Peyer's patch (tissue), 4 donors: ENCODE data around the gene ASCL2. TPM values are rescaled to one million over a fixed set of nuclear protein-coding genes. Genes with fewer than 3 reads are reported as not detected.

Source experiments
- DNase-seq, 3 donors: peaks; one replicate each; pipeline ENCODE4 v3.0.0-alpha.2; 2017 to 2019
- H3K27ac ChIP-seq, 4 donors: fragments of 200-600 bp; sonication (generic); one replicate each; pipeline ENCODE4 v1.5.1; 2016 to 2019
- H3K27me3 ChIP-seq, 2 donors: fragments of 200-600 bp; sonication (generic); one replicate each; pipeline ENCODE4 v1.5.1; 2019
- H3K36me3 ChIP-seq, 3 donors: fragments of 200-600 bp; sonication (generic); one replicate each; pipeline ENCODE4 v1.5.1; 2016 to 2019
- H3K4me1 ChIP-seq, 4 donors: fragments of 200-600 bp; sonication (generic); one replicate each; pipeline ENCODE4 v1.5.1; 2016 to 2019
- H3K4me3 ChIP-seq, 4 donors: fragments of 200-600 bp; sonication (generic); 1 replicate in 3 of 4; 2 replicates in 1 of 4; pipeline ENCODE4 v1.5.1; 2016 to 2019; ENCODE audit warnings: mild to moderate bottlenecking in 1 of 4
- H3K9me3 ChIP-seq, 4 donors: fragments of 200-600 bp; sonication (generic); one replicate each; pipeline ENCODE4 v1.5.1; 2016 to 2019; ENCODE audit warnings: mild to moderate bottlenecking in 1 of 4
- POLR2A ChIP-seq, 2 donors: fragments of 450-650 bp; IDR thresholded peaks; one replicate each; pipeline ENCODE4 v1.5.1; 2017; ENCODE audit warnings: antibody characterized with exemption in 2 of 2, mild to moderate bottlenecking in 2 of 2, moderate library complexity in 2 of 2
- total RNA-seq, 4 donors: library from RNA; depleted of rRNA; stranded (reverse); fragments of >200 nt; gene quantifications; one replicate each; pipeline ENCODE4 v1.1.0, GENCODE V29; 2016
- TF ChIP-seq, protein P1 (sequence below), 6 experiments: fragments of 450-650 bp in 4 of 6; fragments of 200-600 bp in 2 of 6; sonication (generic) in 1 of 6; IDR thresholded peaks; one replicate each; pipeline ENCODE4 v1.5.1; 2017 to 2019; ENCODE audit warnings: antibody characterized with exemption in 6 of 6, mild to moderate bottlenecking in 3 of 6, moderate library complexity in 1 of 6

ASCL2 gene
- total RNA-seq, 4 donors from 2014 or later: 7.5 to 11.9 (median 8.4) TPM

DNA sequence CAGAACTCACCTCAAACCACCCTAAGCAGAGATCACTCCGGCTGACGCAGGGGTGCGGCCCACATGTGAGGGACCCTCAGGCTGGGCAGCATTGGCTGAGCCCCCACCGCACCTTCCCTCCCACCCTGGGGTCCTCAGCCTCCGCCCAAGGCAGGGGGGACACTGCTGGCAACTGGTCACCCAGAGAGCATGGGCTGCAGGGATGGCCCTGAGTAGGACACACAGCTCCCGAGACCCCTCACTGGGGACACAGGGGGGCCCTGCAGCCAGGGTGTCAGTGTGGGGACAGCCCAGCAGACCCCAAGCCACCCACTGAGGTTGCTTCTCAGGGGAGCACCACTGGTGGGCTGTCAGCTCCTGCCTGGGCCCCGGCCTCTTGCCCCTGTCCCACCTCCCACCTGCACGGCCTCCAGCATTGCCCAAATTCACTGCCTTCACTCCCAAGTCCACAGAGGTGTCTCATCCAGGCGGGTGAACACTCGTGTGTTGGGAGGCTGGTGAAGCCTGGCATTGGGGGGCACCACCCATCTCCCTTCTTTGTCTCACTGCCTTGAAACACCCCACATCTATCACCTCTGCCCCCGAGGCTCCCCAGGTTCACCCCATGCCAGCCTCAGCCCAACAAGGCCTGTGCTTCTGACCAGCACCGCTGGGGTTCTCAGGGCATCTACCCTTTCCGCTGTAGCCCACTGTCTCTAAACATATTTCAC is 26.7 kb upstream of the ASCL2 start:
- DNase-seq: no peak
- peaks cover 0 to 13% (median 6%) of the 10 kb centered on the region in 4 donors for H3K4me1 ChIP-seq
- TF ChIP-seq POLR2A (IDR thresholded peaks at IDR 0.05): no peak
- no peaks in the 10 kb centered on the region for H3K9me3 ChIP-seq
- H3K27me3 ChIP-seq: no peaks in the 10 kb centered on the region
- no peaks in the 10 kb centered on the region for H3K36me3 ChIP-seq
- no peak overlapping the region for H3K27ac ChIP-seq
- no peak overlapping the region for H3K4me3 ChIP-seq

DNA sequence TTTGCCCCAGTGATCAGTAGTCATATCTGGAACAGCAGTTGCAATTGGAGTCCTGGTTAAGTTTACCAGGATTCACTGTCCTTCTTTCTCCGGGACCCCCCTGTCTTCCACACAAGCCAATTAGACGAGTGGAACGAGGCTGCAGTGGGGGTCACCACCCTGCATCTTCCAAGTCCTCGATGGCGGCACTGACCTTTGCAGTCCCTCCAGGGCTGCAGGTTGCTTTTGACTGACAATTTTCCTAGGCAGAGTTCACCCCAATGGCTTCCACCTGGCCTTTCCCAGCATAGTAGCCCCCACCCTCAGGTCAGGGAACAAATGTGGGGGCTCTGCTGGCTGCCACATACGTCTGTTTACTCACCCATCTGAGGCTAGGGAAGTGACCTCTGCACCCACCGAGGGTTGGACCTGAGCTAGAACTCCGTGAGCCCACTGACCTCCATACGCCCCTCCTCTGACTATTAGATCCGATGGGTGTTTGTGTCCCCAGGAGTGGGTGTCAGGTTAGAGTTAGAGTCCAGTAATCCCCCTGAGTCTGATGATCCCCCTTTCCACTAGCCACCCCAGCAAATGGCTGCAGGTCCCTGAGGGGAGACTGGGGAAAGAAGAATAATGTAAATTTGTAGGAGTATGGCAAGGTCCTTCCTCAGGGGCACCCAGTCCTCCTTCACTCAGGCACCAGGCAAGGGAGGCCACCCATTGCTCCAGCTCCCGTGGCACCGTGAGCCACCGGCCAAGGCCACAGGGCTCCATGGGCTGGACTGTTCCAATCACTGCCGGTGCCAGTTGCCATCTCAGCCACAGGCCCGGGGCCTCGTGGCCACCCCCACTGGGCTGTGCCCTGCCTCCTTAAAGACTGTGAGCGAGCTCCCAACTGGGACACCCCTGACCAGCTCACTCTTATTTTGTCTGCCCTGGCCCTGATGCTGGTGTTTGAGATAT is 25.9 kb upstream of the ASCL2 start:
- DNase-seq: peak in 1 of 3 donors; percentile 33
- Histone ChIP-seq H3K36me3 (no peaks in the 10 kb centered on the region), H3K27me3 (no peaks in the 10 kb centered on the region)

DNA sequence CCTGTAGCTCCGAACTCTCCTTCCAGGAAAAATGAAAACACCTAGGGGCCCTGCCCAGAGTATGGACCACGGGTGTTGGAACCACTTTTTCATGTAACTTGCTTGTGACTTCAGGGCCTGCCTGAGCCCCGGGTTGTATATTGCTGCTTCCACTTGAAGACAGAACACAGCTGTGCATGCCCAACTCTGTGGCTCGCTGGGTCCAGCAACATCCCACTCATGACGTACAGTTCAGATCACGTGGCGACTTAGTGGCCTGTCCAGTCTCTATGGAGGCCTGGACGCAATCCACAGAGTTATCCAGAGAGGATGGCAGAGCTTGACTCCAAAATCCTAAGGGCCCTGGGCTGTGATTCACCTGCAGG is 24.5 kb upstream of the ASCL2 start:
- Histone ChIP-seq H3K9me3 (no peaks in the 10 kb centered on the region), H3K27me3 (no peaks in the 10 kb centered on the region), H3K4me1 (no peaks in the 10 kb centered on the region), H3K27ac (no peak overlapping the region), H3K4me3 (no peak overlapping the region), H3K36me3 (no peaks in the 10 kb centered on the region)
- TF ChIP-seq POLR2A (IDR thresholded peaks at IDR 0.05): no peak
- TF ChIP-seq, protein P1, sequence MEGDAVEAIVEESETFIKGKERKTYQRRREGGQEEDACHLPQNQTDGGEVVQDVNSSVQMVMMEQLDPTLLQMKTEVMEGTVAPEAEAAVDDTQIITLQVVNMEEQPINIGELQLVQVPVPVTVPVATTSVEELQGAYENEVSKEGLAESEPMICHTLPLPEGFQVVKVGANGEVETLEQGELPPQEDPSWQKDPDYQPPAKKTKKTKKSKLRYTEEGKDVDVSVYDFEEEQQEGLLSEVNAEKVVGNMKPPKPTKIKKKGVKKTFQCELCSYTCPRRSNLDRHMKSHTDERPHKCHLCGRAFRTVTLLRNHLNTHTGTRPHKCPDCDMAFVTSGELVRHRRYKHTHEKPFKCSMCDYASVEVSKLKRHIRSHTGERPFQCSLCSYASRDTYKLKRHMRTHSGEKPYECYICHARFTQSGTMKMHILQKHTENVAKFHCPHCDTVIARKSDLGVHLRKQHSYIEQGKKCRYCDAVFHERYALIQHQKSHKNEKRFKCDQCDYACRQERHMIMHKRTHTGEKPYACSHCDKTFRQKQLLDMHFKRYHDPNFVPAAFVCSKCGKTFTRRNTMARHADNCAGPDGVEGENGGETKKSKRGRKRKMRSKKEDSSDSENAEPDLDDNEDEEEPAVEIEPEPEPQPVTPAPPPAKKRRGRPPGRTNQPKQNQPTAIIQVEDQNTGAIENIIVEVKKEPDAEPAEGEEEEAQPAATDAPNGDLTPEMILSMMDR (IDR thresholded peaks at IDR 0.05): no peak
- DNase-seq: peak in 2 of 3 donors; percentile 31 to 40

More for the DNA sequence above, 25.9 kb upstream of the ASCL2 start:
- Histone ChIP-seq H3K4me3 (no peak overlapping the region), H3K27ac (no peak overlapping the region), H3K4me1 (peaks cover 0 to 10% (median 3%) of the 10 kb centered on the region in 4 donors), H3K9me3 (no peaks in the 10 kb centered on the region)
- no peak for TF ChIP-seq POLR2A (IDR thresholded peaks at IDR 0.05)
- TF ChIP-seq, protein P1 (IDR thresholded peaks at IDR 0.05): no peak

DNA sequence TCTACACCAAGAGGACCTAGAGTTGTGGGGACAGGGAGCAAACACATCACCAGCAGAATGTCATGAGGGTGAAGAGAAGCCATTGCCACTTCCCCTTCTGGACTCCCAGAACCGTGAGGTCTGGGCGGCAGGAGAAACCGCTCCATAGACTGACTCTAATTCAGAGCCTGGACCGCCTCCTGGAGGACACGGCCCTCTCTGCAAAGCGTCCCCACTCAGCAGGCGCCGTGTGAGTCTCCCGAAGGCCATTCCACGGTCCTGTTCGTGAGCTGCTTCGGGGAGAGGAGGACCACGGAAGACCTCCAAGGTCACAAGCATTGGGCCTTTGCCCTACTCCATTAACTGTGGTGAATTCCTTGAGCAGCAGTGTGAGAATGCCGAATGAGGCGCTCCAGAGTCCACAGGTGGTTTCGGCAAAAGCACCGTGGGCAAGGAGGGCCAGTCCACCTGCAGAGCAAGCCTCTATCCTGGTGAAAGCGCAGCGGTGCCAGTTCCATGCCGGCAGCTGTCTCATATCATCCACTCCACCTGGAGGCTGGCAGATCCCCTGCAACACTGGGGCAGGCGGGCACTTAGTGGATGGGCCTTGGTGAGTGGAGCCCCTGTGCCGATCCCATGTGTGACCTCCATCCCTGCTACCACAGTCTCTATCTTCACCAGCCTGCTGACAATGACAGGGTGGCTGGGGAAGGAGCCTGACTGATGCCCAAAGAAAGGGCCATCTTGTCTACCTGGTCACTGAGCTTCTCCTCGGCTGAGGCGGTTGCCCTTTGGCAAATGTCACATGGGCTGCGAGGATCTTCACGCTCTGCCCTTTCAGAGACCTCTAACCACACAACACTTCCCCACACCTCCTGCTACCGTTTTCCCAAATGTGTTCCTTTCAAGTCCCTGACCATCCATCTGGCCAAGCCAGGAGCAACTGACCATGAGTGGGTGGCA is 23.9 kb upstream of the ASCL2 start:
- no peak overlapping the region for H3K4me3 ChIP-seq
- H3K36me3 ChIP-seq: no peaks in the 10 kb centered on the region
- H3K27me3 ChIP-seq: no peaks in the 10 kb centered on the region
- no peak for TF ChIP-seq POLR2A (IDR thresholded peaks at IDR 0.05)
- TF ChIP-seq, protein P1 (IDR thresholded peaks at IDR 0.05): peak in 1 of 6 experiments; percentile 11
- DNase-seq: peak in 2 of 3 donors; percentile 40 to 50
- H3K27ac ChIP-seq: no peak overlapping the region
- no peaks in the 10 kb centered on the region for H3K9me3 ChIP-seq
- no peaks in the 10 kb centered on the region for H3K4me1 ChIP-seq

DNA sequence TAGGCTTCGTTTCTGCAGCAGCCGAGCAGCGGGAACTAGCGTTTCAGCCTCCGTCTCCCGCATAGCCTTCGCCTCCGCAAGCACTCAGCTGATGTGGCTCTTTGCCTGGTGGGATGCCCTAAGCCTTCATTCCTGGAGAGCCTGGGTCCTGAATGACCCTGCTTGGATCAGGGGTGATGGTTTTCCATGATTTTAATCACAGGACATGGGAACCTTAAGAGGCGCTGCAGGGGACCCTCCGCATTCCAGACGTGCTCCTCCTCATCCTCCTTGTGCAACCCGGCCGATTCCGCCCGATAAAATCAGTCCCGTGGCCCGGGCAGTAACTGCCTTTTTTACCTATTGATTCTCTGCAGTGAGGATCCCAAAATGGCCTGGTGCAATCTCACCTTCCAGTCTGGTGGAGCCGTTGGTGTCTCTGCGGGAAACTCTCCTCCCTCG is 23.2 kb upstream of the ASCL2 start:
- Histone ChIP-seq H3K9me3 (no peaks in the 10 kb centered on the region), H3K27me3 (no peaks in the 10 kb centered on the region), H3K4me3 (no peak overlapping the region), H3K27ac (no peak overlapping the region), H3K4me1 (no peaks in the 10 kb centered on the region), H3K36me3 (no peaks in the 10 kb centered on the region)
- peak in 1 of 3 donors; percentile 39 for DNase-seq
- TF ChIP-seq POLR2A (IDR thresholded peaks at IDR 0.05): no peak
- TF ChIP-seq, protein P1 (IDR thresholded peaks at IDR 0.05): no peak
